Measurements from ENCODE around the gene RNF214.
"Not testable (repeated sequence)": the region's sequence is repeated elsewhere in the genome, so short reads cannot be mapped to it uniquely, and the experiment has no call there.

- not testable (repeated sequence) for TF ChIP-seq CTCF (IDR thresholded peaks at IDR 0.05; ENCODE audit: low read depth, low read length, poor library complexity, severe bottlenecking); EZH2phosphoT487 (IDR thresholded peaks at IDR 0.05; ENCODE audit: borderline replicate concordance, low read length)
These were observed 39.7 kb downstream of the RNF214 start for GRCh38 chr11:117272175-117272574.
